ENCODE results near the gene TMEM238.

GRCh38 chr19:55431183-55431582 lies 47.1 kb upstream of the TMEM238 start:
- TF ChIP-seq POLR2A (IDR thresholded peaks at IDR 0.05) (no peak), POLR2AphosphoS5 (IDR thresholded peaks at IDR 0.05) (no peak)
